OCI-LY7 (cell line): ENCODE results near the gene MS4A8.

ENCODE experiments used
- EZH2phosphoT487 ChIP-seq: fragments of 200-600 bp; sonication (generic); IDR thresholded peaks from 2 replicates; pipeline ENCODE4 v1.6.1; 2018; ENCODE audit warnings: low read depth, borderline replicate concordance, mild to moderate bottlenecking, mixed run types, antibody characterized with exemption, low read length, moderate library complexity, mixed read lengths
- TF ChIP-seq, protein P1 (sequence below): fragments of 200-600 bp; sonication (generic); conservative IDR thresholded peaks from 2 replicates; pipeline ENCODE4 v1.5.1; 2014; ENCODE audit warnings: mild to moderate bottlenecking, antibody characterized with exemption, low read length, moderate library complexity, mixed read lengths

DNA sequence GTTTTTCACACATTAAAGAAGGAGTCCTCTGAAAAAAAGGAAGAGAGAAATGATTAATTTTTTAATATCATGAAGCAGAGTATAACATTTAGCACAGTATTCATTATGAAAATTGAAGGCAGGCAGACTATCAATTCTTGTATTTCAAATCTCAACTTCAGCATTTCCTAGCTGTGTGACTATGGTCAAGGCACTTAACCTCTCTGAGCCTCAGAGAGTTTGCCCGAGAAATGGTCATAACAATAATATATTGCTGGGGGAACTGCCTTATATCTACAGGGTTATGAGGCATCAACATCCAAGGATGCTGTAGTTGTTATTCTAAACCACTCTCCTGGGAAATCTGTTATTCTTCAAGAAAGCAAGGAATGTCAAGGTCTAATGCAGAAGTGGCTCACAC is 26.2 kb downstream of the MS4A8 start:
- TF ChIP-seq, protein P1, sequence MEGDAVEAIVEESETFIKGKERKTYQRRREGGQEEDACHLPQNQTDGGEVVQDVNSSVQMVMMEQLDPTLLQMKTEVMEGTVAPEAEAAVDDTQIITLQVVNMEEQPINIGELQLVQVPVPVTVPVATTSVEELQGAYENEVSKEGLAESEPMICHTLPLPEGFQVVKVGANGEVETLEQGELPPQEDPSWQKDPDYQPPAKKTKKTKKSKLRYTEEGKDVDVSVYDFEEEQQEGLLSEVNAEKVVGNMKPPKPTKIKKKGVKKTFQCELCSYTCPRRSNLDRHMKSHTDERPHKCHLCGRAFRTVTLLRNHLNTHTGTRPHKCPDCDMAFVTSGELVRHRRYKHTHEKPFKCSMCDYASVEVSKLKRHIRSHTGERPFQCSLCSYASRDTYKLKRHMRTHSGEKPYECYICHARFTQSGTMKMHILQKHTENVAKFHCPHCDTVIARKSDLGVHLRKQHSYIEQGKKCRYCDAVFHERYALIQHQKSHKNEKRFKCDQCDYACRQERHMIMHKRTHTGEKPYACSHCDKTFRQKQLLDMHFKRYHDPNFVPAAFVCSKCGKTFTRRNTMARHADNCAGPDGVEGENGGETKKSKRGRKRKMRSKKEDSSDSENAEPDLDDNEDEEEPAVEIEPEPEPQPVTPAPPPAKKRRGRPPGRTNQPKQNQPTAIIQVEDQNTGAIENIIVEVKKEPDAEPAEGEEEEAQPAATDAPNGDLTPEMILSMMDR, result no peak
- no peak for TF ChIP-seq EZH2phosphoT487
